ES-I3 (cell line): ENCODE measurements around the gene SNX6.
"Not testable (repeated sequence)": the region's sequence is repeated elsewhere in the genome, so short reads cannot be mapped to it uniquely, and the experiment has no call there.

Experiments
- H3K36me3 ChIP-seq: 2 replicates; pipeline ENCODE4 v1.6.1; 2013; ENCODE audit warnings: mild to moderate bottlenecking, low read length, control low read depth, moderate library complexity; ENCODE audit not compliant: insufficient read depth
- H3K4me1 ChIP-seq: 2 replicates; pipeline ENCODE4 v1.6.1; 2013; ENCODE audit warnings: mild to moderate bottlenecking, control low read depth, low read length; ENCODE audit not compliant: insufficient read depth
- H3K9ac ChIP-seq: 2 replicates; pipeline ENCODE4 v1.6.1; 2013; ENCODE audit warnings: low read depth, mild to moderate bottlenecking, low read length, moderate library complexity
- H3K9me3 ChIP-seq: 2 replicates; pipeline ENCODE4 v1.6.1; 2013; ENCODE audit warnings: mild to moderate bottlenecking, low read length, moderate library complexity; ENCODE audit not compliant: control insufficient read depth, insufficient read depth

The SNX6 gene

GRCh38 chr14:34569750-34570149, 60.2 kb downstream of the SNX6 start:
- no peaks in the 10 kb centered on the region for H3K9me3 ChIP-seq
- H3K9ac ChIP-seq: no peak overlapping the region
- peaks cover 13% of the 10 kb centered on the region for H3K36me3 ChIP-seq
- no peaks in the 10 kb centered on the region for H3K4me1 ChIP-seq

GRCh38 chr14:34568803-34569202, 61.1 kb downstream of the SNX6 start:
- peaks cover 13% of the 10 kb centered on the region for H3K36me3 ChIP-seq

GRCh38 chr14:34562776-34563150, 67.2 kb downstream of the SNX6 start:
- H3K9me3 ChIP-seq: no peaks in the 10 kb centered on the region
- H3K36me3 ChIP-seq: peaks cover 7% of the 10 kb centered on the region

More at GRCh38 chr14:34568803-34569202, 61.1 kb downstream of the SNX6 start:
- H3K4me1 ChIP-seq: no peaks in the 10 kb centered on the region
- no peak overlapping the region for H3K9ac ChIP-seq
- no peaks in the 10 kb centered on the region for H3K9me3 ChIP-seq

GRCh38 chr14:34562037-34562775, 67.7 kb downstream of the SNX6 start:
- H3K9me3 ChIP-seq, H3K9ac ChIP-seq, H3K4me1 ChIP-seq, H3K36me3 ChIP-seq: not testable (repeated sequence)

More at GRCh38 chr14:34562776-34563150, 67.2 kb downstream of the SNX6 start:
- Histone ChIP-seq H3K9ac (no peak overlapping the region), H3K4me1 (no peaks in the 10 kb centered on the region)

DNA sequence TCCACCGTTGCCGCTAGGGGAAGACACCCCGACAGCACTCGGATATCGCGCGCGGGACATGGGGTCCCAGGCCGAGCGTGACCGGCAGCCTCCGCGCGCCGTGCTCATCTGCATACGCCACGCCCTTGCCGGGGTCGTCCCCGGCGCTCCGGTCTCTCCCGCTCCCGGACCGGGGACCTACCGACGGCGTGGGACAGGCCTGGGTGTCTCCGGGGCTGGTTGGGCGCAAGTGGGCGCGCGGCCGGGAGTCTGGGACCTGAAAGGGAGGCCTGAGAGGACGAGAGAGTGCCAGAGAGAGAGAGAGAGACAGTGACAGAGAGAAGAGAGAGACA, 73.5 kb downstream of the SNX6 start:
- H3K9ac ChIP-seq, H3K9me3 ChIP-seq, H3K4me1 ChIP-seq, H3K36me3 ChIP-seq: not testable (repeated sequence)

- not testable (repeated sequence) for H3K9ac ChIP-seq, H3K36me3 ChIP-seq, H3K9me3 ChIP-seq, H3K4me1 ChIP-seq
These were observed 74.1 kb downstream of the SNX6 start for GRCh38 chr14:34555583-34556497.

DNA sequence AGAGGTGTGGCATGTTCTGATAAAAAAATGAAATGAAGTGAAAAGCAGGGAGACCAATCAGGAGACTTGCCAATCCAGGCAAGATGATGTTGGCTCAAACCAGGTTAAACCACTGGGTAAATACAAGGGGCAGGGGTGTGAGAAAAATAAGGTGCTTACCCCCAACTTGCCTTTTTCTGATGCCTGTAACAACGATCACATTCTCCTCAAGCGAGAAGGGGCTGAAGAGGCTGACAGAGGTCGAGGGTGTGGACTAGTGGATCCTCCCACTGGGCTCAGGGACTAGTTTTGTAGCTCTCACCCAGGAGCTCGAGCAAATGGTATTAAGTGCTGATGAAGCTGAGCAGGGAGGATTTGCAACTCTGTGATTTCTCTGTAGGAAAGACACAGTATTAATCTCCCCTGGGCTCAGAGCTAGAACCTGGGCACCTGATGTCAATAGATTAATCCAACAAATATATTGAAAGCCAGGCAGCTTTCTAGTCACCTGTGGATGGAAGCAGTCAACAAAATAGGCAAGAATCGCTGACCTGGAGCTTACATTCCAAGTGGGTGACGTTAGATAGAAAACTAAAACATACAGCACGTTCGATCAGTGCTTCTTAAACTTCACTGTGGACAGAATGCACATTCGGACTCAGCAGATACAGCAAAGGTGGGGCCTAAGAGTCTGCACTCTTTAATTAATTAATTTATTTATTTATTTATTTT, 75.3 kb downstream of the SNX6 start:
- no peak overlapping the region for H3K9ac ChIP-seq

DNA sequence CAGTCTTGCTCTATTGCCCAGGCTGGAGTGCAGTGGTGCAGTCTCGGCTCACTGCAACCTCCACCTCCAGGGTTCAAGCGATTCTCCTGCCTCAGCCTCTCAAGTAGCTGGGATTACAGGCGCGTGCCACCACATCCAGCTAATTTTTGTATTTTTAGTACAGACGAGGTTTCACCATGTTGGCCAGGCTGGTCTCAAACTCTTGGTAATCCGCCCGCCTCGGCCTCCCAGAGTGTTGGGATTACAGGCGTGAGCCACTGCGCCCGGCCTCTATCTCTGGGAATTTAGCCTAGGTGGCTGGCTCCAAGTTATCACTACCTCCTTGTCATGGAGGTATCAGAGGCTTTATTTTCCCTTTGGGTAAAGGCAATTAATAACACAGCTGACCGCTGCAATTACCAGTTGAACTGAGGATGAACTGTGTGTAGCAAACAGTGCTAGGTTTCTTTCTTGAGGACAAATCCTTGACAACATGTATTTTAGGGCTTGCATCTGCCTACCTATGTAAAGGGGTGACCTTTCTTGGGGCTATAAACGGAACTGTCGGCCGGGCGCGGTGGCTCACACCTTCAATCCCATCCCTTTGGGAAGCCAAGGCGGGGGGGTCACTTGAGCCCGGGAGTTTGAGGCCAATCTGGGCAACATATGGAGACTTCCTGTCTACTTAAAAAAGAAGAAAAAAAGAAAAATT, 80.5 kb downstream of the SNX6 start:
- not testable (repeated sequence) for H3K9me3 ChIP-seq, H3K9ac ChIP-seq, H3K36me3 ChIP-seq, H3K4me1 ChIP-seq

More for the DNA sequence above, 75.3 kb downstream of the SNX6 start:
- no peaks in the 10 kb centered on the region for H3K9me3 ChIP-seq
- H3K4me1 ChIP-seq: peaks cover 7% of the 10 kb centered on the region; the same call in 1 of the 2 replicates
- no peaks in the 10 kb centered on the region for H3K36me3 ChIP-seq

- Histone ChIP-seq H3K4me1 (no peaks in the 10 kb centered on the region), H3K36me3 (no peaks in the 10 kb centered on the region), H3K9me3 (no peaks in the 10 kb centered on the region), H3K9ac (no peak overlapping the region)
These were observed 81.4 kb downstream of the SNX6 start for GRCh38 chr14:34548472-34548981.

DNA sequence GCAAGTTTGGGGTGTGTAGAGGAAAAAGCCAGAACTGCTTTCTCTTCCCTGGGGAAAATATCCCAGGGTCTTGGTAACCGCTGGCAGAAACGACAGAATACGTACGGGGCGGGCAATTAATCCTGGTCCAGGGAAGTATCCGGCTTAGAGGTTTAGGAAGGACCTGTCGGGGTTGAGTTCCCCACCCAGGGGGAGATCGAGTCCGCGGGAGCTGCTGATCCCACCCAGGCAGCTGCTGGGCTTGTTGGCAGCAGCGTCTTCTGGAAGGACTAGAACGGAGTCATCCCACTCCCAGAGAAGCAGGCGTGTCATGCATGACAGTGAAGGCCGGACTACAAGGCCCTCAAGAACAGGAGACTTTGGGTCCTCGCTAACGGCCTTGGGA, 82.8 kb downstream of the SNX6 start:
- not testable (repeated sequence) for H3K9me3 ChIP-seq, H3K36me3 ChIP-seq, H3K4me1 ChIP-seq, H3K9ac ChIP-seq

DNA sequence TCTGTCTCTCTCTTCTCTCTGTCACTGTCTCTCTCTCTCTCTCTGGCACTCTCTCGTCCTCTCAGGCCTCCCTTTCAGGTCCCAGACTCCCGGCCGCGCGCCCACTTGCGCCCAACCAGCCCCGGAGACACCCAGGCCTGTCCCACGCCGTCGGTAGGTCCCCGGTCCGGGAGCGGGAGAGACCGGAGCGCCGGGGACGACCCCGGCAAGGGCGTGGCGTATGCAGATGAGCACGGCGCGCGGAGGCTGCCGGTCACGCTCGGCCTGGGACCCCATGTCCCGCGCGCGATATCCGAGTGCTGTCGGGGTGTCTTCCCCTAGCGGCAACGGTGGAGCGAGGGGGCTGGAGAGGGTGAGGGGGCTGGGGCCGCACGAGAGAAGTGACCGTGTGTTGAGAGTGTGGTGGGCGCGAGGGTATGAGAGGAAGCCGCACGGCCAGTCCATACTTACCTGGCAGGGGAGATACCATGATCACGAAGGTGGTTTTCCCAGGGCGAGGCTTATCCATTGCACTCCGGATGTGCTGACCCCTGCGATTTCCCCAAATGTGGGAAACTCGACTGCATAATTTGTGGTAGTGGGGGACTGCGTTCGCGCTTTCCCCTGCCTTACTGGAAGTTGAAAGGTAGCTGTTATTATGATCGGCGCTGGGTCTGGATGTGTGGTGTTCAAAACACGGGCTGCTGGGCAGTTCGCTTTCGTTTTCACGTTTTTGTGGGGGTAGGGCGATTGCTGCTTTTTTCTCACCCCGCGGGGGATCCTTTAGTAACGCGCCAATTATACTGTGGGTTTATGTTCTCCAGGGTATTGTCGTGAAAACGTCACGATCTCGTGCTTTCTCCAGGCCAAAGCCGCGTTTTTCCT, 83.4 kb downstream of the SNX6 start:
- not testable (repeated sequence) for H3K36me3 ChIP-seq, H3K9ac ChIP-seq, H3K4me1 ChIP-seq, H3K9me3 ChIP-seq

- H3K9ac ChIP-seq: peak overlapping the region; percentile 95; the same call in 1 of the 2 replicates
- not testable (repeated sequence) for H3K9me3 ChIP-seq, H3K4me1 ChIP-seq, H3K36me3 ChIP-seq
These were observed 89.5 kb downstream of the SNX6 start for GRCh38 chr14:34540181-34541059.
